HepG2 (cell line): ENCODE data around the gene CADM1. TPM values are rescaled to one million over a fixed set of nuclear protein-coding genes. Genes with fewer than 3 reads are reported as not detected.

Experiments
- ATAC-seq: fragments of 200-7000 bp; cut with Tn5 transposase; 3 replicates; pipeline ENCODE4 v1.9.1; 2020; ENCODE audit warnings: mild to moderate bottlenecking, moderate library complexity
- BruUV-seq: library from RNA; stranded (reverse); fragments of 400-500 nt; replicated peaks from 2 replicates; lab custom pipeline; 2021; lab: Mats Ljungman, UMichigan
- CTCF ChIA-PET: fragments of 300-600 bp; formaldehyde crosslinking; extraction: SDS; loops from one replicate; lab custom pipeline; 2021; ENCODE audit warnings: low total read pairs, inconsistent platforms, low intra/inter-chr PET ratio; lab: Yijun Ruan, JAX
- POLR2A ChIA-PET: fragments of 350-600 bp; sonication (Branson Sonifier 250); formaldehyde crosslinking; loops from one replicate; lab custom pipeline; 2020; ENCODE audit warnings: antibody characterized with exemption, inconsistent platforms; lab: Yijun Ruan, JAX
- DNase-seq: peaks from one replicate; pipeline ENCODE4 v3.0.0-alpha.2; 2015; ENCODE audit warnings: low spot score
- FAIRE-seq: peaks from 3 replicates; lab custom pipeline; 2011; peaks lifted over from hg19 to GRCh38; lab: Jason Lieb, UNC
- H2AFZ ChIP-seq: one replicate; pipeline ENCODE4 v1.6.1; 2011; ENCODE audit warnings: low read length, inconsistent platforms
- H3K27ac ChIP-seq: fragments of 300-600 bp; 3 replicates; pipeline ENCODE4 v1.8.0; 2011; ENCODE audit warnings: mixed run types, mild to moderate bottlenecking, mixed read lengths, low read length, inconsistent platforms; ENCODE audit not compliant: insufficient read depth; ENCODE audit errors: extremely low read length
- H3K27me3 ChIP-seq, 2 experiments: fragments of 200-600 bp in 1 of 2; 2 replicates in 1 of 2; 3 replicates in 1 of 2; pipeline versions ENCODE4 v1.6.0 to v1.8.0; 2011; ENCODE audit warnings: low read length in 2 of 2, mild to moderate bottlenecking in 2 of 2, moderate library complexity in 2 of 2, inconsistent platforms in 1 of 2; ENCODE audit not compliant: insufficient read depth in 2 of 2, control insufficient read depth in 1 of 2
- H3K36me3 ChIP-seq, 2 experiments: fragments of 200-600 bp in 1 of 2; replicated peaks in 1 of 2; 2 replicates in 1 of 2; 3 replicates in 1 of 2; pipeline versions ENCODE4 v1.5.1 to v1.8.0; 2011; ENCODE audit warnings: low read length in 2 of 2, inconsistent platforms in 1 of 2; ENCODE audit not compliant: insufficient read depth in 2 of 2, control insufficient read depth in 1 of 2
- H3K4me1 ChIP-seq: 2 replicates; pipeline ENCODE4 v1.5.1; 2012; ENCODE audit warnings: low read length, inconsistent platforms; ENCODE audit not compliant: insufficient read depth
- H3K4me2 ChIP-seq: 2 replicates; pipeline ENCODE4 v1.6.0; 2011; ENCODE audit warnings: low read depth, low read length, inconsistent platforms
- H3K4me3 ChIP-seq, 3 experiments: fragments of 200-600 bp in 1 of 3; sonication (generic), shearing (Covaris generic) in 1 of 3; replicated peaks in 1 of 3; 2 replicates each; pipeline ENCODE4 v1.5.1; 2011 to 2016; ENCODE audit warnings: low read length in 3 of 3, inconsistent platforms in 2 of 3, low read depth in 2 of 3, mild to moderate bottlenecking in 2 of 3, control low read depth in 1 of 3, mixed read lengths in 1 of 3; ENCODE audit not compliant: insufficient read depth in 1 of 3
- H3K79me2 ChIP-seq: one replicate; pipeline ENCODE4 v1.6.1; 2011; ENCODE audit warnings: low read length, inconsistent platforms; ENCODE audit not compliant: insufficient read depth
- H3K9ac ChIP-seq: 2 replicates; pipeline ENCODE4 v1.6.0; 2011; ENCODE audit warnings: mild to moderate bottlenecking, low read depth, low read length, inconsistent platforms; ENCODE audit not compliant: insufficient read depth
- H3K9me3 ChIP-seq: 2 replicates; pipeline ENCODE4 v1.5.1; 2012; ENCODE audit warnings: mild to moderate bottlenecking, low read length
- H4K20me1 ChIP-seq: 2 replicates; pipeline ENCODE4 v1.6.0; 2011; ENCODE audit warnings: inconsistent platforms, mild to moderate bottlenecking, low read length, moderate library complexity; ENCODE audit not compliant: insufficient read depth
- EZH2 ChIP-seq: conservative IDR thresholded peaks from 2 replicates; pipeline ENCODE4 v1.6.1; 2012; ENCODE audit warnings: mild to moderate bottlenecking, low read depth, low read length, moderate library complexity
- GFI1 ChIP-seq: sonication (generic); formaldehyde crosslinking; IDR thresholded peaks from 2 replicates; pipeline ENCODE4 v1.5.0; 2020; ENCODE audit warnings: missing genetic modification reagents, mild to moderate bottlenecking, borderline replicate concordance
- KDM4B ChIP-seq: sonication (generic); formaldehyde crosslinking; IDR thresholded peaks from 2 replicates; pipeline ENCODE4 v1.4.0; 2020; ENCODE audit warnings: missing genetic modification reagents
- SCMH1 ChIP-seq: sonication (generic); formaldehyde crosslinking; IDR thresholded peaks from 2 replicates; pipeline ENCODE4 v1.9.0; 2021; ENCODE audit warnings: missing genetic modification reagents, mild to moderate bottlenecking, borderline replicate concordance
- SMAD9 ChIP-seq: sonication (generic); formaldehyde crosslinking; IDR thresholded peaks from 2 replicates; pipeline ENCODE4 v1.5.1; 2020; ENCODE audit warnings: mild to moderate bottlenecking, missing genetic modification reagents
- ZNF263 ChIP-seq: sonication (generic); formaldehyde crosslinking; IDR thresholded peaks from 2 replicates; pipeline ENCODE4 v1.4.0; 2020; ENCODE audit warnings: missing genetic modification reagents
- ZNF607 ChIP-seq: sonication (generic); formaldehyde crosslinking; IDR thresholded peaks from 2 replicates; pipeline ENCODE4 v1.5.1; 2020; ENCODE audit warnings: missing genetic modification reagents, mild to moderate bottlenecking, borderline replicate concordance
- ZNF704 ChIP-seq: sonication (generic); formaldehyde crosslinking; IDR thresholded peaks from 2 replicates; pipeline ENCODE4 v1.8.1; 2023; ENCODE audit warnings: mild to moderate bottlenecking, inconsistent platforms, moderate library complexity, missing genetic modification reagents, borderline replicate concordance
- ZNF891 ChIP-seq: sonication (generic); formaldehyde crosslinking; IDR thresholded peaks from 2 replicates; pipeline ENCODE4 v1.5.0; 2020; ENCODE audit warnings: mild to moderate bottlenecking, missing genetic modification reagents
- ZSCAN22 ChIP-seq: sonication (generic); formaldehyde crosslinking; IDR thresholded peaks from 2 replicates; pipeline ENCODE4 v1.4.0; 2020; ENCODE audit warnings: mild to moderate bottlenecking, missing genetic modification reagents
- WGBS: methylation state at CpG from one replicate; pipeline ENCODE4 v1.1.6; 2017; ENCODE audit warnings: low lambda C conversion rate; 5-methylcytosine and 5-hydroxymethylcytosine counted together
- in situ Hi-C: cut with HindIII; loops from 2 replicates; pipeline ENCODE4 v1.10.0; 2017; ENCODE audit warnings: low pct_unique_long_range_greater_than_20kb; ENCODE audit not compliant: extremely low pct_ligation_motif_present
- intact Hi-C: fragments of 100-400 bp; cut with micrococcal nuclease; formaldehyde crosslinking; loops from one replicate; pipeline ENCODE4 v1.10.0; 2022; ENCODE audit not compliant: unreplicated experiment
- polyA plus RNA-seq, 8 experiments: library from polyadenylated mRNA; depleted of rRNA in 3 of 8; stranded (reverse) in 7 of 8; unstranded in 1 of 8; fragments of >200 nt; fragmentation: Illumina TruSeq in 4 of 8; extraction: Trizol in 4 of 8; gene quantifications; 2 replicates each; pipeline versions ENCODE4 v1.2.1 to v1.2.3, GENCODE V29; 2011 to 2016; ENCODE audit warnings: low read depth in 4 of 8, missing spikeins in 1 of 8, mixed read lengths in 1 of 8; ENCODE audit not compliant: insufficient read depth in 1 of 8
- total RNA-seq, 5 experiments: library from RNA; depleted of rRNA; stranded (reverse); fragments of >200 nt; fragmentation: Illumina TruSeq; extraction: Trizol; gene quantifications; 2 replicates each; pipeline ENCODE4 v1.2.3, GENCODE V29; 2016; ENCODE audit warnings: low read depth in 1 of 5

CADM1 gene
- total and polyA plus RNA-seq, 2 of the 13 experiments (the other 11 are each of a cell fraction or from before 2014, with no cell fraction given): 71.3 to 122 TPM

GRCh38 chr11:115134926-115135325 is 369.3 kb downstream of the CADM1 start (continued):
- TF ChIP-seq ZNF704 (no peak), GFI1 (CRISPR knock-in tag) (no peak), ZNF263 (no peak)

DNA sequence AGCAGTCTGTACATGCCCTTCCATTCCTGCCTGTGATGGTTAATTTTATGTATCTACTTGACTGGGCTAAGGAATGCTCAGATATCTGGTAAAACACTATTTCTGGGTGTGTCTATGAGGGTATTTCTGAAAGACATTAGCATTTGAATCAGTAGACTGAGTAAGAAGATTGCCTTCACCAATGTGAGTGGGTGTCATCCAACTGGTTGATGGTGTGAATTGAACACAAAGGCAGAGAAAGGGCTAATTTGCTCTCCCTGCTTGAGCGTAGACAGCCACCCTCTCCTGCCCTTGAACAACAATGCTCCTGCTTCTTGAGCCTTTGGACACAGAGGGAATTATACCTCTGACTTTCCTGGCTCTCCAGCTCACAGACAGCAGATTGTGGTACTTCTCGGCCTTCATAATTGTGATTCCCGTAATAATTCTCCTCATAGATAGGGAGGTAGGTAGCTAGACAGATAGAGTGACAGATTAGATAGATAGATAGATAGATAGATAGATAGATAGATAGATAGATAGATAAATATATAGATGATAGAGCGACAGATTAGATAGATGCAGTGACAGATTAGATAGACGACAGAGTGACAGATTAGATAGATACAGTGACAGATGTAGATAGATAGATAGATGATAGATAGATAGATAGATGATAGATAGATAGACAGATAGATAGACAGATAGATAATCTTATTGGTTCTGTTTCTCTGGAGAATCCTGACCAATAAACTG is 370.6 kb downstream of the CADM1 start:
- in situ Hi-C loops: no loop called here
- no peak overlapping the region for H3K9ac ChIP-seq
- no peak overlapping the region for H3K4me3 ChIP-seq
- TF ChIP-seq ZNF891 (CRISPR knock-in tag) (no peak), SMAD9 (CRISPR knock-in tag) (no peak), KDM4B (CRISPR knock-in tag) (no peak), ZSCAN22 (CRISPR knock-in tag) (no peak), EZH2 (no peak), SCMH1 (CRISPR knock-in tag) (no peak), ZNF607 (CRISPR knock-in tag) (no peak)
- ChIA-PET POLR2A (no interaction called here), CTCF (no interaction called here)
- H3K4me1 ChIP-seq: no peaks in the 10 kb centered on the region
- peaks cover 2 to 15% of the 10 kb centered on the region in 2 experiments for H3K27me3 ChIP-seq
- no peak for ATAC-seq
- no peaks in the 10 kb centered on the region for H3K9me3 ChIP-seq
- no peaks in the 10 kb centered on the region for H3K79me2 ChIP-seq
- H3K27ac ChIP-seq: no peak overlapping the region
- H3K4me2 ChIP-seq: no peak overlapping the region
- WGBS: 23% methylated on average over 5 of the region's 5 CpGs
- DNase-seq: no peak
- BruUV-seq: no TSS peak
- FAIRE-seq: no peak
- H4K20me1 ChIP-seq: no peaks in the 10 kb centered on the region
- intact Hi-C loops: no loop called here
- H3K36me3 ChIP-seq: no peaks in the 10 kb centered on the region
- no peak overlapping the region for H2AFZ ChIP-seq
